GM12878 (cell line): ENCODE measurements around the gene ZNF892. TPM values are rescaled to one million over a fixed set of nuclear protein-coding genes. Genes with fewer than 3 reads are reported as not detected.

Experiments used
- ASH2L ChIP-seq: fragments of 300-600, 200-600 bp; sonication (generic); IDR thresholded peaks from 2 replicates; pipeline ENCODE4 v1.6.1; 2017; ENCODE audit warnings: low read depth, mild to moderate bottlenecking, borderline replicate concordance
- BACH1 ChIP-seq: fragments of 450-650 bp; IDR thresholded peaks from 2 replicates; pipeline ENCODE4 v1.6.1; 2017; ENCODE audit warnings: mild to moderate bottlenecking, borderline replicate concordance
- CHD4 ChIP-seq: fragments of 200-600 bp; sonication (generic); IDR thresholded peaks from 2 replicates; pipeline ENCODE4 v1.6.1; 2016; ENCODE audit warnings: mild to moderate bottlenecking
- CREB1 ChIP-seq: IDR thresholded peaks from 2 replicates; pipeline ENCODE4 v1.6.1; 2012; ENCODE audit warnings: low read depth, mild to moderate bottlenecking, inconsistent platforms
- EP300 ChIP-seq, 2 experiments: fragments of 150-350 bp in 1 of 2; IDR thresholded peaks; 2 replicates each; pipeline ENCODE4 v1.6.1; 2011 to 2012; ENCODE audit warnings: low read depth in 2 of 2, low read length in 2 of 2, borderline replicate concordance in 1 of 2, improper control_type of control experiment in 1 of 2, inconsistent platforms in 1 of 2; ENCODE audit not compliant: control insufficient read depth in 1 of 2
- FOXM1 ChIP-seq: IDR thresholded peaks from 2 replicates; pipeline ENCODE4 v1.6.1; 2012; ENCODE audit warnings: low read depth, mild to moderate bottlenecking, inconsistent platforms, low read length, moderate library complexity
- JUNB ChIP-seq: IDR thresholded peaks from 2 replicates; pipeline ENCODE4 v1.6.1; 2016; ENCODE audit warnings: antibody characterized with exemption, mild to moderate bottlenecking
- JUND ChIP-seq: IDR thresholded peaks from 2 replicates; pipeline ENCODE4 v1.6.1; 2012; ENCODE audit warnings: low read depth, mild to moderate bottlenecking, low read length, improper control_type of control experiment, moderate library complexity
- MYB ChIP-seq: fragments of 150-350 bp; IDR thresholded peaks from 2 replicates; pipeline ENCODE4 v1.6.1; 2014; ENCODE audit warnings: mild to moderate bottlenecking, low read depth, low read length, borderline replicate concordance
- NBN ChIP-seq: fragments of 450-650 bp; IDR thresholded peaks from 2 replicates; pipeline ENCODE4 v1.6.1; 2016
- NRF1 ChIP-seq: conservative IDR thresholded peaks from 2 replicates; pipeline ENCODE4 v1.6.1; 2011; ENCODE audit warnings: mild to moderate bottlenecking, low read depth, low read length, improper control_type of control experiment
- POLR2A ChIP-seq: IDR thresholded peaks from 2 replicates; pipeline ENCODE4 v1.6.1; 2011; ENCODE audit warnings: low read depth, mild to moderate bottlenecking, low read length
- RFX5 ChIP-seq: IDR thresholded peaks from 2 replicates; pipeline ENCODE4 v1.6.1; 2011; ENCODE audit warnings: low read depth, low read length, improper control_type of control experiment
- RUNX3 ChIP-seq: IDR thresholded peaks from 2 replicates; pipeline ENCODE4 v1.6.1; 2012; ENCODE audit warnings: low read length, inconsistent platforms
- SMAD5 ChIP-seq: IDR thresholded peaks from 2 replicates; pipeline ENCODE4 v1.6.1; 2016; ENCODE audit warnings: antibody characterized with exemption, low read depth
- SMC3 ChIP-seq: IDR thresholded peaks from 2 replicates; pipeline ENCODE4 v1.6.1; 2011; ENCODE audit warnings: low read length, improper control_type of control experiment, borderline replicate concordance
- SP1 ChIP-seq: IDR thresholded peaks from one replicate; pipeline ENCODE4 v1.6.1; 2011; ENCODE audit warnings: low read depth, low read length
- TARDBP ChIP-seq: IDR thresholded peaks from 2 replicates; pipeline ENCODE4 v1.6.1; 2016; ENCODE audit warnings: borderline replicate concordance
- TCF3 ChIP-seq: IDR thresholded peaks from 2 replicates; pipeline ENCODE4 v1.6.1; 2012; ENCODE audit warnings: low read depth, mild to moderate bottlenecking, low read length, borderline replicate concordance; ENCODE audit not compliant: insufficient read depth
- TCF7 ChIP-seq: IDR thresholded peaks from 2 replicates; pipeline ENCODE4 v1.6.1; 2014; ENCODE audit warnings: antibody characterized with exemption, borderline replicate concordance
- ZBED1 ChIP-seq: IDR thresholded peaks from 2 replicates; pipeline ENCODE4 v1.6.1; 2016; ENCODE audit warnings: borderline replicate concordance
- ZNF24 ChIP-seq: fragments of 450-650 bp; IDR thresholded peaks from 2 replicates; pipeline ENCODE4 v1.6.1; 2017; ENCODE audit warnings: antibody characterized with exemption, mild to moderate bottlenecking
- ZNF274 ChIP-seq: IDR thresholded peaks from one replicate; pipeline ENCODE4 v1.8.0; 2011; ENCODE audit not compliant: insufficient read length, insufficient read depth
- ZSCAN29 ChIP-seq: fragments of 450-650 bp; IDR thresholded peaks from 2 replicates; pipeline ENCODE4 v1.6.1; 2017; ENCODE audit warnings: mild to moderate bottlenecking, moderate library complexity
- polyA plus RNA-seq, 11 experiments: library from polyadenylated mRNA; depleted of rRNA in 4 of 11; unstranded in 6 of 11; stranded (reverse) in 5 of 11; fragments of >200 nt; fragmentation: Nextera tagmentation in 4 of 11; fragmentation: Illumina TruSeq in 1 of 11; extraction: Ambion mirVana in 4 of 11; extraction: Trizol in 1 of 11; gene quantifications; 1 replicate in 1 of 11; 2 replicates in 10 of 11; pipeline versions ENCODE4 v1.2.1 to v1.2.3, GENCODE V29; 2011 to 2016; ENCODE audit warnings: inconsistent platforms in 2 of 11, missing spikeins in 2 of 11, low read depth in 1 of 11
- total RNA-seq, 4 experiments: library from RNA; depleted of rRNA in 3 of 4; stranded (reverse); fragments of >200 nt in 3 of 4; fragmentation: Illumina TruSeq in 1 of 4; extraction: Trizol in 1 of 4; gene quantifications; 2 replicates each; pipeline versions ENCODE4 v1.2.1 to v1.2.3, GENCODE V29; 2013 to 2021
- TF ChIP-seq, protein P1 (sequence below): fragments of 450-650 bp; IDR thresholded peaks from 2 replicates; pipeline ENCODE4 v1.6.1; 2017; ENCODE audit warnings: mild to moderate bottlenecking, low read depth, inconsistent platforms; ENCODE audit not compliant: poor library complexity, severe bottlenecking
- TF ChIP-seq, protein P2 (sequence below): fragments of 450-650 bp; IDR thresholded peaks from 2 replicates; pipeline ENCODE4 v1.6.1; 2017; ENCODE audit warnings: low read depth, mild to moderate bottlenecking, moderate library complexity
- TF ChIP-seq, protein P3 (sequence below): fragments of 450-650 bp; IDR thresholded peaks from 2 replicates; pipeline ENCODE4 v1.6.1; 2016; ENCODE audit warnings: mild to moderate bottlenecking
- TF ChIP-seq, protein P4 (sequence below): IDR thresholded peaks from 2 replicates; pipeline ENCODE4 v1.6.1; 2011; ENCODE audit warnings: low read depth, mild to moderate bottlenecking, low read length, moderate library complexity, borderline replicate concordance; ENCODE audit errors: extremely low read depth

Gene ZNF892
- total and polyA plus RNA-seq, 10 of the 15 experiments (the other 5 are each of a cell fraction or from before 2014, with no cell fraction given) = 0.11 to 1.3 (median 0.29) TPM; not detected in 3

DNA sequence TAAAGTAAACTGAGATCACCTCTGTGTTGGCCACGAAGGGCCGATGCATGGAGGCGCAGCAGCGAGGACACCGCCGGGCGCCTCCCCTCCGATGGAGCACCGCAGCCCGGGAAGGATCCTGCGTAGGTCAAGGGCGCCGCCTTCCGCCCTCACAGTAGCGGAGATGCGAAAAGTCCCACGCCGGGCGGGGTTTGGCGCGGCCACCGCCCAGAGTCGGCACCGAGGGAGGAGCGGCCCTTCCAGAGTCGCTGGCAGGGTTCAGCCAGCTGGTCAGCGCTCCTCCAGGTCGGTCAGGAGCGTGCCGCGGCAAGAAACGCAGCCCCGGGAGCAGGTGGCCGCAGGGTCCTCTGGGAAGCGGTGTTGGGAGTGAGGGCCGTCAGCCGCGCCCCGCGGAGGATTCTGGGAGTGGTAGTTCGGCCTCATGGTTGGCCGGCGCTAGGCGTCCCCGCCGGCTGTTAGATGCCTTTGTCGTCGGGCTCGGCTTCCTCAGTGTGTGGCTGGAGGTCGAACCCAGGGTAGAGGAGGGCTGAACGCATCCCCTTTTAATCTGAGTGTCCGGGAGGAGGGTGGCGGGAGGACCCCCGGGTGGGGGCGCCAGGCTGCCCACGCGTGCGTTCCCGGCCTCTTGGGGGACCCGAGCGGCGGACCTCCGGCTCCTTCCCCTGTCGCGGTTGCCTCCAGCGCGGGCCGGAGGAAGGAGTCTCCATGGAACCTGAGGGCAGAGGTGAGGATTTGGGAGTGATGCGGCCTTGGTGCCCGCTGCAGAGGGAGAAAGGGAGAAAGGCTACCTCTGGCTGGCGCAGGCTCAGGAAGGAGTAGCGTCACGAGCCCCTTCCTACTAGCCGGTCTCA, at the start of gene ZNF892 (continued):
- TF ChIP-seq NRF1 (no peak), SMC3 (peak; percentile 19; the same call in 1 of the 2 replicates), TCF7 (no peak), POLR2A (peak; percentile 69), TARDBP (peak; percentile 74; the same call in 1 of the 2 replicates), CREB1 (peak; percentile 81), RFX5 (no peak), ZBED1 (no peak), TCF3 (peak; percentile 81; the same call in 1 of the 2 replicates), JUND (no peak), ZSCAN29 (no peak), RUNX3 (peak; percentile 31), ZNF24 (no peak), CHD4 (no peak), MYB (no peak), SMAD5 (no peak), EP300 (IDR thresholded peaks at IDR 0.05; ENCODE audit: borderline replicate concordance in 1 of 2, control insufficient read depth in 1 of 2, low read depth in 2 of 2, low read length in 2 of 2) (no peak), ZNF274 (no peak), FOXM1 (no peak), SP1 (no peak), JUNB (no peak), ASH2L (no peak), BACH1 (peak; percentile 60), NBN (peak; percentile 78)
- TF ChIP-seq, protein P1, sequence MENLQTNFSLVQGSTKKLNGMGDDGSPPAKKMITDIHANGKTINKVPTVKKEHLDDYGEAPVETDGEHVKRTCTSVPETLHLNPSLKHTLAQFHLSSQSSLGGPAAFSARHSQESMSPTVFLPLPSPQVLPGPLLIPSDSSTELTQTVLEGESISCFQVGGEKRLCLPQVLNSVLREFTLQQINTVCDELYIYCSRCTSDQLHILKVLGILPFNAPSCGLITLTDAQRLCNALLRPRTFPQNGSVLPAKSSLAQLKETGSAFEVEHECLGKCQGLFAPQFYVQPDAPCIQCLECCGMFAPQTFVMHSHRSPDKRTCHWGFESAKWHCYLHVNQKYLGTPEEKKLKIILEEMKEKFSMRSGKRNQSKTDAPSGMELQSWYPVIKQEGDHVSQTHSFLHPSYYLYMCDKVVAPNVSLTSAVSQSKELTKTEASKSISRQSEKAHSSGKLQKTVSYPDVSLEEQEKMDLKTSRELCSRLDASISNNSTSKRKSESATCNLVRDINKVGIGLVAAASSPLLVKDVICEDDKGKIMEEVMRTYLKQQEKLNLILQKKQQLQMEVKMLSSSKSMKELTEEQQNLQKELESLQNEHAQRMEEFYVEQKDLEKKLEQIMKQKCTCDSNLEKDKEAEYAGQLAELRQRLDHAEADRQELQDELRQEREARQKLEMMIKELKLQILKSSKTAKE = no peak
- TF ChIP-seq, protein P2, sequence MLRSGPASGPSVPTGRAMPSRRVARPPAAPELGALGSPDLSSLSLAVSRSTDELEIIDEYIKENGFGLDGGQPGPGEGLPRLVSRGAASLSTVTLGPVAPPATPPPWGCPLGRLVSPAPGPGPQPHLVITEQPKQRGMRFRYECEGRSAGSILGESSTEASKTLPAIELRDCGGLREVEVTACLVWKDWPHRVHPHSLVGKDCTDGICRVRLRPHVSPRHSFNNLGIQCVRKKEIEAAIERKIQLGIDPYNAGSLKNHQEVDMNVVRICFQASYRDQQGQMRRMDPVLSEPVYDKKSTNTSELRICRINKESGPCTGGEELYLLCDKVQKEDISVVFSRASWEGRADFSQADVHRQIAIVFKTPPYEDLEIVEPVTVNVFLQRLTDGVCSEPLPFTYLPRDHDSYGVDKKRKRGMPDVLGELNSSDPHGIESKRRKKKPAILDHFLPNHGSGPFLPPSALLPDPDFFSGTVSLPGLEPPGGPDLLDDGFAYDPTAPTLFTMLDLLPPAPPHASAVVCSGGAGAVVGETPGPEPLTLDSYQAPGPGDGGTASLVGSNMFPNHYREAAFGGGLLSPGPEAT = peak; percentile 85
- TF ChIP-seq, protein P3, sequence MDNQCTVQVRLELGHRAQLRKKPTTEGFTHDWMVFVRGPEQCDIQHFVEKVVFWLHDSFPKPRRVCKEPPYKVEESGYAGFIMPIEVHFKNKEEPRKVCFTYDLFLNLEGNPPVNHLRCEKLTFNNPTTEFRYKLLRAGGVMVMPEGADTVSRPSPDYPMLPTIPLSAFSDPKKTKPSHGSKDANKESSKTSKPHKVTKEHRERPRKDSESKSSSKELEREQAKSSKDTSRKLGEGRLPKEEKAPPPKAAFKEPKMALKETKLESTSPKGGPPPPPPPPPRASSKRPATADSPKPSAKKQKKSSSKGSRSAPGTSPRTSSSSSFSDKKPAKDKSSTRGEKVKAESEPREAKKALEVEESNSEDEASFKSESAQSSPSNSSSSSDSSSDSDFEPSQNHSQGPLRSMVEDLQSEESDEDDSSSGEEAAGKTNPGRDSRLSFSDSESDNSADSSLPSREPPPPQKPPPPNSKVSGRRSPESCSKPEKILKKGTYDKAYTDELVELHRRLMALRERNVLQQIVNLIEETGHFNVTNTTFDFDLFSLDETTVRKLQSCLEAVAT = 0 out of 2 replicates have a peak, but pooled peaks have one; percentile 23
- TF ChIP-seq, protein P4, sequence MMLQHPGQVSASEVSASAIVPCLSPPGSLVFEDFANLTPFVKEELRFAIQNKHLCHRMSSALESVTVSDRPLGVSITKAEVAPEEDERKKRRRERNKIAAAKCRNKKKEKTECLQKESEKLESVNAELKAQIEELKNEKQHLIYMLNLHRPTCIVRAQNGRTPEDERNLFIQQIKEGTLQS = no peak
